ENCODE results near the gene PKN2. TPM values are rescaled to one million over a fixed set of nuclear protein-coding genes. Genes with fewer than 3 reads are reported as not detected.
A peak's percentile ranks its signal among the peaks of the same experiment; 100 is the strongest.

Gene PKN2
- total RNA-seq, 1 donor from 2014 or later, result 51.4 TPM

DNA sequence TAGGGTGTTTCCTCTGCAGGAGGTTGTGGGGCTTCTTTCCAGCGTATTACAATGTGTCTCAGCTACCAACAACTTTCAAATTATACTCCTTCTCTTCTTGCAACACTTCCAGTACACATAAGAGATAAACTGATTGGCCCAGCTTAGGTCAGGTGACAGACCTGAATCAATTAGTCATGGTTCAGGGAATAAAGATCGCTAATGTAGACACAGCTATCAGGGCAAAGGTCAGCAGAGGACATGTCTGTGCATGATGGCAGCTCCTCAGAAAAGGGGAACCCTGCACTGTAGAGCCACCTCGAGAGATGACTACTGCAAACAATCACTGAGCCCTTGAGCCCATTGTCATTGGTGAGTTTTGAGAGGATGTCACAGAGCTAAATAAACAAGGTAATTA lies 36.8 kb upstream of the PKN2 start:
- Histone ChIP-seq H3K27ac (no peak overlapping the region), H3K36me3 (no peaks in the 10 kb centered on the region), H3K27me3 (ENCODE audit: low read depth) (no peaks in the 10 kb centered on the region), H3K9me3 (no peaks in the 10 kb centered on the region), H3K4me1 (no peaks in the 10 kb centered on the region), H3K4me3 (no peak overlapping the region)
- TF ChIP-seq CTCF (IDR thresholded peaks at IDR 0.05), result no peak
- intact Hi-C loops (cut with DNase I), result no loop called here
- ATAC-seq (peak in 1 of 2 donors; percentile 25), DNase-seq (no peak)

GRCh38 chr1:88647749-88648415 lies 36.2 kb upstream of the PKN2 start:
- intact Hi-C loops (cut with DNase I), result no loop called here
- H3K36me3 ChIP-seq, result no peaks in the 10 kb centered on the region
- DNase-seq (no peak), ATAC-seq (no peak)
- H3K27ac ChIP-seq, result no peak overlapping the region
- no peaks in the 10 kb centered on the region for H3K4me1 ChIP-seq
- H3K27me3 ChIP-seq (ENCODE audit: low read depth), result no peaks in the 10 kb centered on the region
- H3K9me3 ChIP-seq, result no peaks in the 10 kb centered on the region
- no peak for TF ChIP-seq CTCF (IDR thresholded peaks at IDR 0.05)
- no peak overlapping the region for H3K4me3 ChIP-seq

DNA sequence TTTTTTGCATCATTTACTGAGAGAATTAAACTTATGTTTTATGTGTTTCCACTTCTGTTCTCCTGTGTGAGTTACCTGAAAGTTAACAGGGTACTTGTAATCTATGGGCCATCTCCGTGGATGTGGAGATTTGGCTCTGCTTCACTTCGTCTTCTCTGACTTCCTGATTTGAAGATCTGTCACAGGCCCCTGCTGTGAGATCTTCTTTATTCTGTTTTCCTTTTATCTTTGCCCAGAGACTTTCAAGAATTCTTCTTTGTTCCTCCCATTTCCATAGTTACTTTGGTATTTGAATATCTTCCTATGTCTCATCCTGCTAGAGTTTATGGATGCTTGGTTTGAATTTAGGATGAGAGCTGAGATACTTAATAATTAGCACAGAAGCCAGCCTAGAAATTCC lies 35.4 kb upstream of the PKN2 start:
- intact Hi-C loops (cut with DNase I), result no loop called here
- H3K27me3 ChIP-seq (ENCODE audit: low read depth), result no peaks in the 10 kb centered on the region
- ATAC-seq, result no peak
- no peaks in the 10 kb centered on the region for H3K36me3 ChIP-seq
- no peaks in the 10 kb centered on the region for H3K4me1 ChIP-seq
- H3K4me3 ChIP-seq, result no peak overlapping the region
- no peak overlapping the region for H3K27ac ChIP-seq
- no peaks in the 10 kb centered on the region for H3K9me3 ChIP-seq
- no peak for TF ChIP-seq CTCF (IDR thresholded peaks at IDR 0.05)
- no peak for DNase-seq

- no peak for DNase-seq
- Histone ChIP-seq H3K4me1 (no peaks in the 10 kb centered on the region), H3K4me3 (no peak overlapping the region), H3K9me3 (no peaks in the 10 kb centered on the region), H3K27ac (no peak overlapping the region), H3K36me3 (no peaks in the 10 kb centered on the region), H3K27me3 (ENCODE audit: low read depth) (no peaks in the 10 kb centered on the region)
- TF ChIP-seq CTCF (IDR thresholded peaks at IDR 0.05), result no peak
- intact Hi-C loops (cut with DNase I), result no loop called here
- no peak for ATAC-seq
Measured at GRCh38 chr1:88649932-88650331, 34.1 kb upstream of the PKN2 start.

DNA sequence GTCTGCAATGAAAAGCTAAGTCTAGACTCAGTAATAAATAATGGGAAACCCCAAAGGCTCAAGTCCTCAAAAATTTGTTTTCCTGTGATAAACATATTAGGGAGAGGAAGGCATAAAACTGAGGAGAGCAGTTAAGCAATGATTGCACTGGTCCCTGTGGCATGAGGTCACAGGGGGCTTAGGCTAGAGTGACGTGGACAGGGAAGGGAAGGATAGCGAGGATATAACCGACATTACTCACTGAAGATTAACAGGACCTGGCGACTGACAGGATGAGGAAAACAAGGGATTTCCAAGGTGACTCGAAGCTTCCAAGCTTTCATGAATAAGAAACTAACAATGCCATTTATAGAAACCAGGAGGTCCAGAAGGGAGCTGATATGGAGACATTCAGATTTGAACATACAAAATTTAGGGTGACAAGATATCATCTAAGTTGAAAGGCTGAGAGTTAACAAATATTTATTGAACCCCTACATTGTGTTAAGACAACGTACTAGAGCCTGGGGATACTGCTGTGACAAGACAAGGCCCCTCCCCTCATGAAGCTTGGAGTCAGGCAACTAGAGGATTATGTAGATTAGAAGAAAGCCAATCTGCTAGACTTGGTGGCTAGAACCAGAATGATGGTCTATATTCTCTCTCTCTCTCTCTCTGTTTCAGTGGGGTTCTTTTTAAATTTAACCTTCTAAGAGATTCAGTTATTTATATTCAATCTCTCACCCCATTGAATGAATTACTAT lies 33.2 kb upstream of the PKN2 start:
- no peak overlapping the region for H3K4me3 ChIP-seq
- no peak overlapping the region for H3K27ac ChIP-seq
- no peaks in the 10 kb centered on the region for H3K36me3 ChIP-seq
- intact Hi-C loops (cut with DNase I), result no loop called here
- DNase-seq (no peak), ATAC-seq (no peak)
- no peaks in the 10 kb centered on the region for H3K4me1 ChIP-seq
- H3K9me3 ChIP-seq, result no peaks in the 10 kb centered on the region
- no peak for TF ChIP-seq CTCF (IDR thresholded peaks at IDR 0.05)
- no peaks in the 10 kb centered on the region for H3K27me3 ChIP-seq (ENCODE audit: low read depth)
